WTC11 (cell line): ENCODE measurements around the gene MYH11.

Experiments used
- ATF3 ChIP-seq: sonication (generic); formaldehyde crosslinking; conservative IDR thresholded peaks from 2 replicates; pipeline ENCODE4 v1.8.1; 2022; ENCODE audit warnings: mild to moderate bottlenecking, missing genetic modification reagents
- CTCF ChIP-seq: fragments of 200-600 bp; IDR thresholded peaks from 2 replicates; pipeline ENCODE4 v1.8.0; 2022; ENCODE audit warnings: antibody characterized with exemption
- E2F5 ChIP-seq: sonication (generic); formaldehyde crosslinking; IDR thresholded peaks from 2 replicates; pipeline ENCODE4 v1.8.1; 2022; ENCODE audit warnings: mild to moderate bottlenecking, moderate library complexity, missing genetic modification reagents
- FOXJ3 ChIP-seq: sonication (generic); formaldehyde crosslinking; IDR thresholded peaks from 2 replicates; pipeline ENCODE4 v1.9.0; 2021; ENCODE audit warnings: missing genetic modification reagents, mild to moderate bottlenecking, borderline replicate concordance
- HMGXB4 ChIP-seq: sonication (generic); formaldehyde crosslinking; IDR thresholded peaks from 2 replicates; pipeline ENCODE4 v1.8.1; 2023; ENCODE audit warnings: mild to moderate bottlenecking, moderate library complexity, missing genetic modification reagents
- MLX ChIP-seq: sonication (generic); formaldehyde crosslinking; IDR thresholded peaks from 2 replicates; pipeline ENCODE4 v1.8.1; 2023; ENCODE audit warnings: mild to moderate bottlenecking, missing genetic modification reagents, moderate library complexity
- SMAD4 ChIP-seq: sonication (generic); formaldehyde crosslinking; IDR thresholded peaks from 2 replicates; pipeline ENCODE4 v1.8.0; 2022; ENCODE audit warnings: mild to moderate bottlenecking, missing genetic modification reagents
- TCF7 ChIP-seq: sonication (generic); formaldehyde crosslinking; IDR thresholded peaks from 2 replicates; pipeline ENCODE4 v1.8.0; 2022; ENCODE audit warnings: mild to moderate bottlenecking, low read depth, missing genetic modification reagents, moderate library complexity
- ZNF512 ChIP-seq: sonication (generic); formaldehyde crosslinking; IDR thresholded peaks from 2 replicates; pipeline ENCODE4 v1.8.1; 2022; ENCODE audit warnings: missing genetic modification reagents, borderline replicate concordance

GRCh38 chr16:15672514-15673167 lies 184.2 kb downstream of the MYH11 start:
- TF ChIP-seq ATF3 (no peak), CTCF (no peak), MLX (CRISPR knock-in tag) (no peak), FOXJ3 (CRISPR knock-in tag) (no peak), E2F5 (CRISPR knock-in tag) (no peak), SMAD4 (CRISPR knock-in tag) (no peak), ZNF512 (CRISPR knock-in tag) (no peak), TCF7 (CRISPR knock-in tag) (no peak), HMGXB4 (CRISPR knock-in tag) (no peak)
